Natural killer cell (primary cell): ENCODE data around the gene FHDC1. TPM values are rescaled to one million over a fixed set of nuclear protein-coding genes. Genes with fewer than 3 reads are reported as not detected.

Experiments
- ATAC-seq, 3 donors: fragments of 150-1000 bp in 2 of 3; fragments of 200-7000 bp in 1 of 3; cut with Tn5 transposase; 1 replicate in 1 of 3; 2 replicates in 2 of 3; pipeline ENCODE4 v1.10.0; 2021; ENCODE audit warnings: mild to moderate bottlenecking in 2 of 3, moderate library complexity in 2 of 3
- DNase-seq, 2 donors: peaks; one replicate each; pipeline versions ENCODE4 v3.0.0 to v3.0.0-alpha.2; 2013 to 2021; ENCODE audit warnings: mixed read lengths in 1 of 2
- H3K27ac ChIP-seq: one replicate; pipeline ENCODE4 v1.5.1; 2013; ENCODE audit warnings: mild to moderate bottlenecking, low read length
- H3K27me3 ChIP-seq: one replicate; pipeline ENCODE4 v1.6.1; 2013; ENCODE audit warnings: low read length; ENCODE audit not compliant: control insufficient read depth, insufficient read depth
- H3K36me3 ChIP-seq: one replicate; pipeline ENCODE4 v1.6.1; 2013; ENCODE audit warnings: low read length; ENCODE audit not compliant: control insufficient read depth, insufficient read depth
- H3K4me1 ChIP-seq: one replicate; pipeline ENCODE4 v1.6.1; 2013; ENCODE audit warnings: low read length; ENCODE audit not compliant: control insufficient read depth, insufficient read depth
- H3K4me3 ChIP-seq: one replicate; pipeline ENCODE4 v1.5.1; 2013; ENCODE audit warnings: low read length
- H3K9me3 ChIP-seq: one replicate; pipeline ENCODE4 v1.6.1; 2013; ENCODE audit warnings: low read length; ENCODE audit not compliant: control insufficient read depth, insufficient read depth
- H3K27ac Mint-ChIP-seq, 2 donors: one replicate each; pipeline ENCODE4 v1.8.0; 2022; ENCODE audit warnings: mild to moderate bottlenecking in 2 of 2, mixed read lengths in 2 of 2, moderate library complexity in 1 of 2
- H3K27me3 Mint-ChIP-seq, 2 donors: one replicate each; pipeline ENCODE4 v1.8.0; 2022; ENCODE audit warnings: low read depth in 2 of 2, mixed read lengths in 2 of 2
- H3K36me3 Mint-ChIP-seq: one replicate; pipeline ENCODE4 v1.8.0; 2022; ENCODE audit warnings: mixed read lengths
- H3K4me1 Mint-ChIP-seq, 2 donors: one replicate each; pipeline ENCODE4 v1.8.0; 2022; ENCODE audit warnings: mixed read lengths in 2 of 2
- H3K4me3 Mint-ChIP-seq: one replicate; pipeline ENCODE4 v1.8.0; 2022; ENCODE audit warnings: mild to moderate bottlenecking, moderate library complexity, mixed read lengths
- H3K9me3 Mint-ChIP-seq, 2 donors: one replicate each; pipeline ENCODE4 v1.8.0; 2022; ENCODE audit warnings: mixed read lengths in 2 of 2
- WGBS: methylation state at CpG from one replicate; pipeline ENCODE4 v1.1.7; 2013; ENCODE audit warnings: missing lambda C conversion rate; ENCODE audit not compliant: insufficient coverage; 5-methylcytosine and 5-hydroxymethylcytosine counted together
- intact Hi-C: fragments of 100-400 bp; cut with micrococcal nuclease; formaldehyde crosslinking; loops from one replicate; pipeline ENCODE4 v1.14.2; 2022
- total RNA-seq, 4 donors: library from RNA; stranded (reverse); fragments of 120-200 nt in 1 of 4; gene quantifications; one replicate each; pipeline versions ENCODE4 v1.2.3 to v1.2.4, GENCODE V29; 2013 to 2022
- TF ChIP-seq, protein P1 (sequence below): fragments of 200-600 bp; IDR thresholded peaks from one replicate; pipeline ENCODE4 v1.8.0; 2022; ENCODE audit warnings: antibody characterized with exemption

The FHDC1 gene
- under 1 TPM; 0.10 to 0.23 (median 0.16) TPM for total RNA-seq
- 0.18 TPM for total RNA-seq (2013)

DNA sequence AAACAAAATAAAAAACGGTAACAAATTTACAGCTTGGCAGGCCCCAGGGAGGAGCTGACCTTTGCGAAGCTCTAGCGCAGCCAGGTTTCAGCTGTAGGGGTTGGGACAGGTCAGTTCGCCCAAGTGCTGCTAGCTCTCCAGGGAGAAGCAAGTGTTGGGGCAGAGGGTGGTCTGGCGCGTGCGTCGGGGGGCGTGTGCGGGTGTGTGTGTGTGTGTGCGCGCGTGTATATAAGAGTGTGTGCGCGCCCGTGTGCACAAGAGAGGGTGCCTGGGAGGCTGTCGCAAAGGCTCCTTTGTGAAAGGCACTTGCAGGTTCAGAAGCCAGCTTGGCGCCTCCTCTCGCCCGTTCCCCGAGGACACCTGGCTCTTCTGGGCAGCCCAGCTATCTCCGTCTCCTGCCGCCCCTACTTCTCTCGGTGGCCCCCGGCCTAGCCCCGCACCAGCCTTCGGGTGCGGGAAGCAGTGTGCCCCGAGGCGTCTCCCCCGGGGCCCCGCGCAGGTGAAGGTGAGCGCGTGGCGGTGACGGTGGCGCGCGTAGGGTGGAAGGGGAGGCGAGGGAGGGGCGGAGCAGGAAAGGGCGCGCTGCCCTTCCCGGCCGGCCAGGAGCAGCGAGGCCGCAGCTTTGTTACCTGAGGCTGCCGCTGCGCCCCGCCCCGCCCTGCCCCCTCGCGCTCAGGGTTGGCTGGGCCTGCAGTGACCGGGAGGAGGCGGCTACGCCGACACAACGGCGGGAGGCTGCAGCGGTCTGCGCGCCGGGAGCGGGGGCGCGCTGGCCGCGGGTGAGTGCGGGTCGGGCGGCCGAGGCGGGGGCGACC is at the start of gene FHDC1:
FHDC1 (plus strand) TSS at position 693 of the 815 bp plus-strand sequence. CDS start 6,735 bp downstream, outside the sequence.
- Histone ChIP-seq H3K9me3 (no peaks in the 10 kb centered on the region), H3K4me1 (peaks cover 26% of the 10 kb centered on the region), H3K4me3 (peak within 1 kb of the TSS; percentile 41), H3K27me3 (peaks cover 25% of the 10 kb centered on the region), H3K36me3 (no peaks in the 10 kb centered on the region), H3K27ac (no peak within 1 kb of the TSS)
- Mint-ChIP-seq H3K9me3 (no peaks in the 10 kb centered on the region), H3K4me3 (peak within 1 kb of the TSS; percentile 77), H3K27ac (no peak within 1 kb of the TSS), H3K27me3 (peaks cover 40 to 44% of the 10 kb centered on the region in 2 donors), H3K36me3 (no peaks in the 10 kb centered on the region), H3K4me1 (peaks cover 20% of the 10 kb centered on the region in 2 donors)
- WGBS: under 1% methylated on average over 75 of the region's 75 CpGs
- DNase-seq: peak in 1 of 2 donors; percentile 7
- ATAC-seq: peak; percentile 9 to 37 (median 32)
- TF ChIP-seq, protein P1, sequence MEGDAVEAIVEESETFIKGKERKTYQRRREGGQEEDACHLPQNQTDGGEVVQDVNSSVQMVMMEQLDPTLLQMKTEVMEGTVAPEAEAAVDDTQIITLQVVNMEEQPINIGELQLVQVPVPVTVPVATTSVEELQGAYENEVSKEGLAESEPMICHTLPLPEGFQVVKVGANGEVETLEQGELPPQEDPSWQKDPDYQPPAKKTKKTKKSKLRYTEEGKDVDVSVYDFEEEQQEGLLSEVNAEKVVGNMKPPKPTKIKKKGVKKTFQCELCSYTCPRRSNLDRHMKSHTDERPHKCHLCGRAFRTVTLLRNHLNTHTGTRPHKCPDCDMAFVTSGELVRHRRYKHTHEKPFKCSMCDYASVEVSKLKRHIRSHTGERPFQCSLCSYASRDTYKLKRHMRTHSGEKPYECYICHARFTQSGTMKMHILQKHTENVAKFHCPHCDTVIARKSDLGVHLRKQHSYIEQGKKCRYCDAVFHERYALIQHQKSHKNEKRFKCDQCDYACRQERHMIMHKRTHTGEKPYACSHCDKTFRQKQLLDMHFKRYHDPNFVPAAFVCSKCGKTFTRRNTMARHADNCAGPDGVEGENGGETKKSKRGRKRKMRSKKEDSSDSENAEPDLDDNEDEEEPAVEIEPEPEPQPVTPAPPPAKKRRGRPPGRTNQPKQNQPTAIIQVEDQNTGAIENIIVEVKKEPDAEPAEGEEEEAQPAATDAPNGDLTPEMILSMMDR: no peak
- intact Hi-C loops: no loop called here

DNA sequence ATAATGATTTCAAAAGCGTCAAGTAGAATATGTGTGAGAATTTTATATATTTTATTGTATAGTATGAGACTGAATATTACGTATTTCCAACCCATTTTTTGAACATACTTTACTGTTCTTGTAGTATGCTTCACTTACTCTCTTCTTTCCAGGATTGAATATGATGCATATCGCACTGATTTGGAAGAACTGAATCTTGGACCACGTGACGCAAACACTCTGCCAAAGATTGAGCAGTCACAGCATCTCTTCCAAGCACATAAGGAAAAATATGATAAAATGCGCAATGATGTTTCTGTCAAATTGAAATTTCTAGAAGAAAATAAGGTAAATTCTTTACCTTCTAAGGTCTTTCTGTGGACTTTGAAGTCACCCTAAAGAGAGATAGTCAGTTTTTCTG is 48.1 kb upstream of the FHDC1 start:
- no peak for DNase-seq
- Mint-ChIP-seq H3K36me3 (no peaks in the 10 kb centered on the region), H3K27me3 (no peaks in the 10 kb centered on the region), H3K4me3 (no peak overlapping the region), H3K9me3 (no peaks in the 10 kb centered on the region), H3K4me1 (peaks cover 0 to 2% of the 10 kb centered on the region in 2 donors), H3K27ac (no peak overlapping the region)
- no peak overlapping the region for H3K27ac ChIP-seq
- 100% methylated on average over 4 of the region's 6 CpGs for WGBS
- TF ChIP-seq, protein P1: no peak
- H3K27me3 ChIP-seq: no peaks in the 10 kb centered on the region
- no peaks in the 10 kb centered on the region for H3K4me1 ChIP-seq
- intact Hi-C loops: no loop called here
- no peak for ATAC-seq
- H3K9me3 ChIP-seq: no peaks in the 10 kb centered on the region
- H3K36me3 ChIP-seq: peaks cover 30% of the 10 kb centered on the region
- H3K4me3 ChIP-seq: no peak overlapping the region

DNA sequence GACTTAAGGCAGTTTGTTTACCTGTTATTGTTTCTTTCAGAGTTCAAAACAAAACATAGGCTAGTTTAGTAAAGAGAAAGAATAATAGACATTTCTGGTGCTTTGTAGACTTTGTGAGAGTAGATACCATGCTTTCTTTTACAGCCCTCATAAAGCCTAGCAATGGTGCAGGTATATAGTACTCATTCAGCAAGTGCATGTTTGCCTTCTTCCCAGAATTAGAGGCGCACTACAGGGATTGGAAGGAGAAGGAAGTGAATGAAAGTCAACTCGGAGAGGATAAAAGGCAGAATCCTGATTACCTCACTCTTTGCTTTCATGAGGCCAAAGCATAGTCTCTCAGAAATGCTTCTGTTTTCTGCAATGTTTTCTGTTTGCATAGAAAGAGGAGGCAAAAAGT is 43.1 kb upstream of the FHDC1 start:
- no peaks in the 10 kb centered on the region for H3K36me3 Mint-ChIP-seq
- Histone ChIP-seq H3K27ac (no peak overlapping the region), H3K4me3 (no peak overlapping the region), H3K27me3 (no peaks in the 10 kb centered on the region), H3K9me3 (no peaks in the 10 kb centered on the region), H3K36me3 (peaks cover 32% of the 10 kb centered on the region), H3K4me1 (no peaks in the 10 kb centered on the region)
- H3K4me3 Mint-ChIP-seq: no peak overlapping the region
- DNase-seq: no peak
- intact Hi-C loops: no loop called here
- TF ChIP-seq, protein P1: no peak
- no peaks in the 10 kb centered on the region for H3K9me3 Mint-ChIP-seq
- no peaks in the 10 kb centered on the region for H3K27me3 Mint-ChIP-seq
- whole genome bisulfite sequencing: no CpG with 5 or more reads among the region's 2 CpGs
- ATAC-seq: no peak
- peaks cover 4 to 11% of the 10 kb centered on the region in 2 donors for H3K4me1 Mint-ChIP-seq
- H3K27ac Mint-ChIP-seq: no peak overlapping the region
